H9 (cell line): Measurements from ENCODE around the gene NRROS. TPM values are rescaled to one million over a fixed set of nuclear protein-coding genes. Genes with fewer than 3 reads are reported as not detected.

ENCODE experiments used
- DNase-seq: peaks from one replicate; pipeline ENCODE4 v3.0.0-alpha.2; 2017
- H2AFZ ChIP-seq: one replicate; pipeline ENCODE4 v1.6.1; 2013; ENCODE audit warnings: mild to moderate bottlenecking, low read length, control low read depth, moderate library complexity
- H2AK5ac ChIP-seq: 2 replicates; pipeline ENCODE4 v1.6.1; 2013; ENCODE audit warnings: low read length, control low read depth, mixed read lengths; ENCODE audit not compliant: insufficient read length
- H2BK120ac ChIP-seq: one replicate; pipeline ENCODE4 v1.6.1; 2013; ENCODE audit warnings: low read depth, mild to moderate bottlenecking, low read length, control low read depth, inconsistent platforms; ENCODE audit not compliant: poor library complexity, severe bottlenecking
- H2BK12ac ChIP-seq: 2 replicates; pipeline ENCODE4 v1.6.1; 2013; ENCODE audit warnings: low read length, control low read depth, mixed read lengths, low read depth; ENCODE audit not compliant: insufficient read length
- H2BK15ac ChIP-seq: 2 replicates; pipeline ENCODE4 v1.6.1; 2013; ENCODE audit warnings: low read depth, low read length, control low read depth
- H2BK20ac ChIP-seq: one replicate; pipeline ENCODE4 v1.6.1; 2013; ENCODE audit warnings: low read depth, mild to moderate bottlenecking, low read length, control low read depth, inconsistent platforms; ENCODE audit not compliant: poor library complexity, severe bottlenecking
- H2BK5ac ChIP-seq: 2 replicates; pipeline ENCODE4 v1.6.1; 2013; ENCODE audit warnings: low read length, control low read depth, mixed read lengths; ENCODE audit not compliant: insufficient read length
- H3K14ac ChIP-seq: 2 replicates; pipeline ENCODE4 v1.6.1; 2013; ENCODE audit warnings: low read length, control low read depth; ENCODE audit not compliant: insufficient read depth
- H3K18ac ChIP-seq: 2 replicates; pipeline ENCODE4 v1.6.1; 2013; ENCODE audit warnings: low read depth, mild to moderate bottlenecking, mixed read lengths, low read length, control low read depth; ENCODE audit not compliant: insufficient read length
- H3K23ac ChIP-seq: 2 replicates; pipeline ENCODE4 v1.6.1; 2013; ENCODE audit warnings: low read length, control low read depth, mixed read lengths, low read depth; ENCODE audit not compliant: insufficient read length
- H3K23me2 ChIP-seq: 2 replicates; pipeline ENCODE4 v1.6.1; 2013; ENCODE audit warnings: low read depth, mild to moderate bottlenecking, mixed read lengths, low read length, control low read depth; ENCODE audit not compliant: insufficient read length, poor library complexity, severe bottlenecking
- H3K27ac ChIP-seq: 2 replicates; pipeline ENCODE4 v1.5.1; 2013; ENCODE audit warnings: low read length, control low read depth, mixed read lengths, low read depth; ENCODE audit not compliant: insufficient read length
- H3K27me3 ChIP-seq: 2 replicates; pipeline ENCODE4 v1.6.1; 2013; ENCODE audit warnings: low read length, control low read depth, inconsistent platforms; ENCODE audit not compliant: insufficient read depth
- H3K4ac ChIP-seq: 2 replicates; pipeline ENCODE4 v1.6.1; 2013; ENCODE audit warnings: low read depth, mild to moderate bottlenecking, control low read depth, inconsistent platforms, low read length, moderate library complexity
- H3K4me1 ChIP-seq: 2 replicates; pipeline ENCODE4 v1.6.1; 2013; ENCODE audit warnings: low read length, control low read depth, inconsistent platforms; ENCODE audit not compliant: insufficient read depth
- H3K4me2 ChIP-seq: 2 replicates; pipeline ENCODE4 v1.6.1; 2013; ENCODE audit warnings: low read length, control low read depth, mixed read lengths; ENCODE audit not compliant: insufficient read length, insufficient read depth
- H3K56ac ChIP-seq: 2 replicates; pipeline ENCODE4 v1.6.1; 2013; ENCODE audit warnings: low read depth, mild to moderate bottlenecking, mixed read lengths, low read length, control low read depth; ENCODE audit not compliant: insufficient read length
- H3K79me1 ChIP-seq: 2 replicates; pipeline ENCODE4 v1.6.1; 2013; ENCODE audit warnings: low read depth, mild to moderate bottlenecking, moderate library complexity, low read length, control low read depth, inconsistent platforms; ENCODE audit not compliant: insufficient read depth, poor library complexity, severe bottlenecking
- H3K79me2 ChIP-seq: 2 replicates; pipeline ENCODE4 v1.6.1; 2013; ENCODE audit warnings: low read length, control low read depth, inconsistent platforms; ENCODE audit not compliant: insufficient read depth
- H3K9ac ChIP-seq: 2 replicates; pipeline ENCODE4 v1.6.1; 2013; ENCODE audit warnings: low read length, control low read depth, mixed read lengths; ENCODE audit not compliant: insufficient read length; ENCODE audit errors: extremely low read depth
- H3K9me3 ChIP-seq: one replicate; pipeline ENCODE4 v1.6.1; 2013; ENCODE audit warnings: low read depth, low read length, inconsistent platforms; ENCODE audit not compliant: control insufficient read depth
- H3T11ph ChIP-seq: one replicate; pipeline ENCODE4 v1.6.1; 2013; ENCODE audit warnings: mild to moderate bottlenecking, low read length, control low read depth, inconsistent platforms
- H4K20me1 ChIP-seq: one replicate; pipeline ENCODE4 v1.6.1; 2013; ENCODE audit not compliant: control insufficient read depth, insufficient read length, insufficient read depth
- H4K5ac ChIP-seq: 2 replicates; pipeline ENCODE4 v1.6.1; 2013; ENCODE audit warnings: low read depth, mild to moderate bottlenecking, mixed read lengths, low read length, control low read depth; ENCODE audit not compliant: insufficient read length
- H4K8ac ChIP-seq: replicated peaks from 2 replicates; pipeline ENCODE4 v1.6.1; 2013; ENCODE audit warnings: low read length, control low read depth, mixed read lengths, low read depth; ENCODE audit not compliant: insufficient read length
- H4K91ac ChIP-seq: 2 replicates; pipeline ENCODE4 v1.6.1; 2013; ENCODE audit warnings: low read depth, mild to moderate bottlenecking, moderate library complexity, mixed read lengths, low read length, control low read depth; ENCODE audit not compliant: insufficient read length
- H3K27ac Mint-ChIP-seq, 3 experiments: 2 replicates in 2 of 3; 3 replicates in 1 of 3; pipeline ENCODE4 v1.8.0; 2020 to 2021; ENCODE audit warnings: mixed read lengths in 3 of 3, mild to moderate bottlenecking in 1 of 3, moderate library complexity in 1 of 3
- H3K27me3 Mint-ChIP-seq: 2 replicates; pipeline ENCODE4 v1.8.0; 2021; ENCODE audit warnings: low read depth, mild to moderate bottlenecking, moderate library complexity, mixed read lengths
- H3K36me3 Mint-ChIP-seq, 3 experiments: 2 replicates in 2 of 3; 3 replicates in 1 of 3; pipeline ENCODE4 v1.8.0; 2020 to 2021; ENCODE audit warnings: low read depth in 3 of 3, mixed read lengths in 3 of 3; ENCODE audit not compliant: insufficient read depth in 1 of 3
- H3K4me1 Mint-ChIP-seq, 2 experiments: 2 replicates each; pipeline ENCODE4 v1.8.0; 2020; ENCODE audit warnings: mixed read lengths in 2 of 2
- H3K4me3 Mint-ChIP-seq, 2 experiments: 2 replicates in 1 of 2; 3 replicates in 1 of 2; pipeline ENCODE4 v1.8.0; 2020 to 2021; ENCODE audit warnings: mild to moderate bottlenecking in 2 of 2, mixed read lengths in 2 of 2, moderate library complexity in 1 of 2
- H3K9me3 Mint-ChIP-seq, 2 experiments: 2 replicates in 1 of 2; 3 replicates in 1 of 2; pipeline ENCODE4 v1.8.0; 2020; ENCODE audit warnings: mild to moderate bottlenecking in 2 of 2, mixed read lengths in 2 of 2, moderate library complexity in 1 of 2
- CTCF ChIP-seq: fragments of 200-600 bp; sonication (generic); conservative IDR thresholded peaks from 3 replicates; pipeline ENCODE4 v1.8.0; 2021; ENCODE audit warnings: antibody characterized with exemption, mild to moderate bottlenecking
- WGBS: extraction: QIAGEN DNeasy Blood & Tissue Kit; methylation state at CpG from one replicate; pipeline ENCODE4 v1.1.7; 2013; ENCODE audit warnings: missing lambda C conversion rate, low lambda C conversion rate, mixed read lengths; ENCODE audit not compliant: insufficient read length; ENCODE audit errors: extremely low coverage; 5-methylcytosine and 5-hydroxymethylcytosine counted together
- total RNA-seq: library from RNA; stranded (reverse); gene quantifications from 2 replicates; pipeline ENCODE4 v1.2.1, GENCODE V29; 2021

The NRROS gene
- total RNA-seq, 1 experiment from 2014 or later: 4.0 TPM

- Histone ChIP-seq H3K79me1 (no peaks in the 10 kb centered on the region), H3K14ac (no peak overlapping the region), H3T11ph (no peak overlapping the region), H3K4me2 (no peak overlapping the region), H3K27me3 (no peaks in the 10 kb centered on the region), H2BK20ac (no peak overlapping the region), H2BK120ac (no peak overlapping the region), H3K23me2 (no peaks in the 10 kb centered on the region), H3K56ac (no peak overlapping the region), H3K27ac (no peak overlapping the region), H2BK5ac (no peak overlapping the region), H2AFZ (no peak overlapping the region), H2AK5ac (no peak overlapping the region), H4K5ac (no peak overlapping the region), H2BK15ac (no peak overlapping the region), H4K8ac (no peak overlapping the region), H3K9me3 (no peaks in the 10 kb centered on the region), H4K20me1 (no peaks in the 10 kb centered on the region), H3K23ac (no peak overlapping the region), H3K4ac (no peak overlapping the region), H3K9ac (no peak overlapping the region), H3K4me1 (no peaks in the 10 kb centered on the region), H4K91ac (no peak overlapping the region), H3K79me2 (no peaks in the 10 kb centered on the region), H2BK12ac (no peak overlapping the region), H3K18ac (no peak overlapping the region)
- no peak overlapping the region for H3K4me3 Mint-ChIP-seq
- WGBS: 100% methylated on average over 2 of the region's 8 CpGs
- no peaks in the 10 kb centered on the region for H3K9me3 Mint-ChIP-seq
- peaks cover 9% of the 10 kb centered on the region for H3K27me3 Mint-ChIP-seq
- H3K27ac Mint-ChIP-seq: no peak overlapping the region
- no peak for TF ChIP-seq CTCF
- no peak for DNase-seq
- peaks cover 4% of the 10 kb centered on the region in 2 experiments for H3K4me1 Mint-ChIP-seq
- H3K36me3 Mint-ChIP-seq: no peaks in the 10 kb centered on the region
Observed at GRCh38 chr3:196707566-196707965, 68.1 kb downstream of the NRROS start.
